AG09319 (cell line): ENCODE results near the gene TBL2.
A peak's percentile ranks its signal among the peaks of the same experiment; 100 is the strongest.
"Not testable (repeated sequence)": the region's sequence is repeated elsewhere in the genome, so short reads cannot be mapped to it uniquely, and the experiment has no call there.

Experiments
- DNase-seq: peaks from one replicate; pipeline ENCODE4 v3.0.0-alpha.2; 2010; ENCODE audit warnings: low read depth; ENCODE audit errors: extremely low read depth
- TF ChIP-seq, protein P1 (sequence below): IDR thresholded peaks from 2 replicates; pipeline ENCODE4 v1.5.1; 2011; ENCODE audit warnings: low read depth, mild to moderate bottlenecking, inconsistent platforms, low read length, moderate library complexity

Gene TBL2

GRCh38 chr7:73560109-73560835 is 18.1 kb downstream of the TBL2 start:
- DNase-seq: peak; percentile 60
- TF ChIP-seq, protein P1, sequence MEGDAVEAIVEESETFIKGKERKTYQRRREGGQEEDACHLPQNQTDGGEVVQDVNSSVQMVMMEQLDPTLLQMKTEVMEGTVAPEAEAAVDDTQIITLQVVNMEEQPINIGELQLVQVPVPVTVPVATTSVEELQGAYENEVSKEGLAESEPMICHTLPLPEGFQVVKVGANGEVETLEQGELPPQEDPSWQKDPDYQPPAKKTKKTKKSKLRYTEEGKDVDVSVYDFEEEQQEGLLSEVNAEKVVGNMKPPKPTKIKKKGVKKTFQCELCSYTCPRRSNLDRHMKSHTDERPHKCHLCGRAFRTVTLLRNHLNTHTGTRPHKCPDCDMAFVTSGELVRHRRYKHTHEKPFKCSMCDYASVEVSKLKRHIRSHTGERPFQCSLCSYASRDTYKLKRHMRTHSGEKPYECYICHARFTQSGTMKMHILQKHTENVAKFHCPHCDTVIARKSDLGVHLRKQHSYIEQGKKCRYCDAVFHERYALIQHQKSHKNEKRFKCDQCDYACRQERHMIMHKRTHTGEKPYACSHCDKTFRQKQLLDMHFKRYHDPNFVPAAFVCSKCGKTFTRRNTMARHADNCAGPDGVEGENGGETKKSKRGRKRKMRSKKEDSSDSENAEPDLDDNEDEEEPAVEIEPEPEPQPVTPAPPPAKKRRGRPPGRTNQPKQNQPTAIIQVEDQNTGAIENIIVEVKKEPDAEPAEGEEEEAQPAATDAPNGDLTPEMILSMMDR: no peak

DNA sequence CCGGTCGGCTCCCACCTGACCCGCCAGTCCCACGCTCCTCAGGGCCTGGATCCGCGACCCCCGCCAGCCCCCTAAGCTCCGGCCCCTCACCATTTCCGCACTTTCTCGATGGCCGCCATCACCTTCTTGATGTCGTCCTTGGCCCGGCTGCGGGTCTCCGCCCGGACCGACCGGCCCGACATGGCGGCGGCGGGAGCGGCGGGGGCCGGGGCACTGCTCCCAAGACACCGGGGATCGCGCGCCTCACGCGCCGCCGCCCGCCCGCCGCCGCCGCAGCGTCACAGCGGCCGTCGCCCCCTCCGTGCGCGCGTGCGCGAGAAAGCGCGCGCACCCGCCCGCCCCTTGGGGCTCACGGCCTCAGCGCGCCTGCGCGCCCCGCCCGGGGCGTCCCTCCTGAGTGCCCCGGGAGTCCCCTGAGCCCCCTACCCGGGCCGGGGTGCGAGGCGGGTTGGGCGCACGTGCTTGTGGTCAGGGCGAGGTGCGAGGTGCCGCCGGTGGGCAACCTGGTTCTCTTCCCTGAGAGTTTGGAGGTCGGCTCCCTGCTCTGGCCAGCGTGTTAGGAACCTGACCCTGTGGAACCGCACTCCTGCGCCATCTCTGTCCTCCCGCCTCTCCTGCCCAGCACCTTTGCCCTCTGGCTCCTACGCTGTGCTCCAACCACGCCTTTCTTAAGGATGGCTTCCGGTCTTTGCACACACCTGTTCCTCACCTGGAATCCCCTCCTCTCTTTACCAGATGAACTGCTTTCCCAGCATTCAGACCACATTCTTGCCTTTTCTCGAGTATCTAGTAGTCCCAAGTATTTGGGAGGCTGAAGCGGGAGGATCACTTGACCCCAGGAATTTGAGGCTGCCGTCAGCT is 20.8 kb downstream of the TBL2 start, which contains the start of gene BCL7B:
TSS of gene BCL7B (minus strand) at position 294 of the 861 bp plus-strand sequence. CDS start at position 182, 112 bp downstream.
- TF ChIP-seq, protein P1: no peak
- DNase-seq: no peak

DNA sequence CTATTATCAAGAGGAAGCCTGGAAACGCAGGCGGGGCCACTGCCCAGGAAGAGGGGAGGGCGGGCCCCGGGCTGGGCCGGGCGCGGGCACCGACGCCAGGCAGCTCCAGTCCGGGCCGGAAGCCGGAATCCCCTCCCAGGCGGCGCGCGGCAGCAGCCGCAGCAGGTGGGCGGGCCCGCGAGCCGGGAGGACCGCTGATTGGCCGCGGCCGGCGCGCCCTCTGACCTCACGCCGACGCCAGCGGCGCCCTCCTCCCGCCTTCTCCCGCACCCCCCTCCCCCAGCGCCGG is 21.3 kb downstream of the TBL2 start:
- peak; percentile 83 for DNase-seq
- TF ChIP-seq, protein P1: no peak

GRCh38 chr7:73556208-73557107 is 21.9 kb downstream of the TBL2 start:
- TF ChIP-seq, protein P1: no peak
- DNase-seq: no peak

DNA sequence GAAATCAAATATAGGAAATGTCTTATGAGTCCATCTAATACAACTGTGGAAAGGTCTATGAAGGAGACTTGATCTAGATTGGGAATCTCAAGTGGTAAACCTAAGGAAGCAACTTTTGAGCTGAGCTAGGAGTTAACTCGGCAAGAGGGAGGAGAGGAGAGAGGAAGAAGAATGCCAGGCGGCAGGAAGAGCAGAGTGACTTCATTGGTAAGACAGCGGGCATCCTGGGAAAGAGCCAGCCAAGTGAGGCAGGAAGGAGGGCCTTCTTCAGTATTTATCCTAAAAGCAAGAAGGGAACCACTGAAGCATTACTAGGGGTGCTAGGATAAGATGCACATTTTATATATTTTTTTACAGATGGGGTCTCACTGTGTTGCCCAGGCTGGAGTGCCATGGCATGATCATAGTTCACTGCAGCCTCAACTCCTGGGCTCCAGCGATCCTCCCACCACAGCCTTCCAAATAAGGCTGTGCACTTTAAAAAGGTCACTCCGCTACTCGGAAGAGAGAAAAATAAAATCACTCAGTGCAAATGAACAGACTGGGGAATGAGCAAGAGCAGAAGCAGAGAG is 22.9 kb downstream of the TBL2 start:
- DNase-seq: no peak

DNA sequence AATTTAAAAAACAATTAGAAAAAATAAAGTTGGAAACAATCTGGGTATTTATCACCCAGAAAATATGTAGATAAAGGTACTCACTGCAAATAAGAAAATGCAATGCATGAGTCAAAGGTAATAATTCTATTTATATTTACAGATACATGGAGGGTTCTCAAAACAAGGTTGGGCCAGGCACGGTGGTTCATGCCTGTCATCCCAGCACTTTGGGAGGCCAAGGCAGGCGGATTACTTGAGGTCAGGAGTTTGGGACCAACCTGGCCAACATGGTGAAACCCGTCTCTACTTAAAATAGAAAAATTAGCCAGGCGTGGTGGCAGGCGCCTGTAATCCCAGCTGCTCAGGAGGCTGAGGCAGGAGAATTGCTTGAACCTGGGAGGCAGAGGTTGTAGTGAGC is 28.3 kb downstream of the TBL2 start:
- DNase-seq: not testable (repeated sequence)

More for the DNA sequence above, 22.9 kb downstream of the TBL2 start:
- TF ChIP-seq, protein P1: no peak

DNA sequence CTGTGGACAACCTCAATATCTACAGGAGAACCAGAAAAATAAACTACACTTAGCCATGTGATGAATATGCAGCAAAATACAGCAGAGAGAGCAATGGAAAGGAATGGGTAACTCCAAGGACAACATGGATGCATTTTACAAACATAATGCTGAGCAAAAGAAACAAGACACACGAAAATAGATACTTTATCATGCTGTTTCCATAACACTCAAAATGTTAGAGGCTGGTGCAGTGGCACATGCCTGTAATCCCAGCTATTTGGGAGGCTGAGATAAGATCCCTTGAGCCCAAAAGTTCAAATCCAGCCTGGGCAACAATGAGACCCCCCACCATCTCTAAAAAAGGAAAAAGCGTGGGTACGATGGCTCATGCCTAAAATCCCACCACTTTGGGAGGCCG is 29.2 kb downstream of the TBL2 start:
- DNase-seq: no peak
- TF ChIP-seq, protein P1: no peak
